Liver (tissue), 9 donors: ENCODE results near the gene NTM. TPM values are rescaled to one million over a fixed set of nuclear protein-coding genes. Genes with fewer than 3 reads are reported as not detected.

Experiments
- DNase-seq: peaks from one replicate; pipeline ENCODE4 v3.0.0-alpha.2; 2017; ENCODE audit warnings: low spot score
- H3K27ac ChIP-seq, 2 donors: one replicate each; pipeline ENCODE4 v1.7.0; 2013; ENCODE audit warnings: inconsistent platforms in 2 of 2, low read length in 2 of 2, control low read depth in 1 of 2, low read depth in 1 of 2, mild to moderate bottlenecking in 1 of 2
- H3K27me3 ChIP-seq, 4 donors: one replicate each; pipeline versions ENCODE4 v1.6.1 to v1.7.0; 2013; ENCODE audit warnings: low read length in 3 of 4, inconsistent platforms in 1 of 4, mild to moderate bottlenecking in 1 of 4, moderate library complexity in 1 of 4; ENCODE audit not compliant: control insufficient read depth in 4 of 4, insufficient read depth in 4 of 4
- H3K36me3 ChIP-seq, 4 donors: one replicate each; pipeline versions ENCODE4 v1.6.1 to v1.7.0; 2013; ENCODE audit warnings: low read length in 3 of 4, mild to moderate bottlenecking in 3 of 4, low read depth in 1 of 4, moderate library complexity in 1 of 4; ENCODE audit not compliant: control insufficient read depth in 4 of 4, insufficient read depth in 3 of 4
- H3K4me1 ChIP-seq, 4 donors: one replicate each; pipeline versions ENCODE4 v1.6.1 to v1.7.0; 2013; ENCODE audit warnings: low read length in 3 of 4, mild to moderate bottlenecking in 3 of 4, moderate library complexity in 1 of 4; ENCODE audit not compliant: control insufficient read depth in 4 of 4, insufficient read depth in 4 of 4
- H3K4me3 ChIP-seq, 3 donors: one replicate each; pipeline versions ENCODE4 v1.6.1 to v1.7.0; 2013; ENCODE audit warnings: low read length in 3 of 3, control low read depth in 1 of 3, low read depth in 1 of 3, mild to moderate bottlenecking in 1 of 3
- H3K9ac ChIP-seq, 2 donors: one replicate each; pipeline ENCODE4 v1.7.0; 2013; ENCODE audit warnings: low read length in 2 of 2, mild to moderate bottlenecking in 2 of 2, moderate library complexity in 2 of 2, control low read depth in 1 of 2, low read depth in 1 of 2
- H3K9me3 ChIP-seq, 4 donors: one replicate each; pipeline versions ENCODE4 v1.6.1 to v1.7.0; 2013; ENCODE audit warnings: low read length in 3 of 4; ENCODE audit not compliant: control insufficient read depth in 4 of 4
- EGR1 ChIP-seq, 2 donors: IDR thresholded peaks; 2 replicates each; pipeline ENCODE4 v1.6.1; 2016 to 2018; ENCODE audit warnings: antibody characterized with exemption in 2 of 2, low read depth in 2 of 2
- FOXA1 ChIP-seq: IDR thresholded peaks from 2 replicates; pipeline ENCODE4 v1.6.1; 2016; ENCODE audit warnings: antibody characterized with exemption
- FOXA2 ChIP-seq: IDR thresholded peaks from 2 replicates; pipeline ENCODE4 v1.6.1; 2016; ENCODE audit warnings: antibody characterized with exemption
- GABPA ChIP-seq, 2 donors: IDR thresholded peaks in 1 of 2; conservative IDR thresholded peaks in 1 of 2; 2 replicates each; pipeline ENCODE4 v1.6.1; 2016; ENCODE audit warnings: antibody characterized with exemption in 2 of 2, mild to moderate bottlenecking in 1 of 2, moderate library complexity in 1 of 2
- HNF4A ChIP-seq, 2 donors: conservative IDR thresholded peaks; 2 replicates each; pipeline ENCODE4 v1.6.1; 2016; ENCODE audit warnings: antibody characterized with exemption in 2 of 2, mild to moderate bottlenecking in 2 of 2
- HNF4G ChIP-seq: IDR thresholded peaks from 2 replicates; pipeline ENCODE4 v1.6.1; 2016; ENCODE audit warnings: antibody characterized with exemption
- JUND ChIP-seq, 2 donors: IDR thresholded peaks; 2 replicates each; pipeline ENCODE4 v1.6.1; 2016; ENCODE audit warnings: antibody characterized with exemption in 2 of 2
- NR2F2 ChIP-seq: IDR thresholded peaks from 2 replicates; pipeline ENCODE4 v1.6.1; 2016; ENCODE audit warnings: antibody characterized with exemption
- RAD21 ChIP-seq, 2 donors: IDR thresholded peaks; 2 replicates each; pipeline ENCODE4 v1.6.1; 2016; ENCODE audit warnings: antibody characterized with exemption in 2 of 2, mild to moderate bottlenecking in 2 of 2
- RXRA ChIP-seq, 2 donors: IDR thresholded peaks; 2 replicates each; pipeline ENCODE4 v1.6.1; 2017 to 2018; ENCODE audit warnings: antibody characterized with exemption in 2 of 2, mild to moderate bottlenecking in 1 of 2
- SP1 ChIP-seq: IDR thresholded peaks from 2 replicates; pipeline ENCODE4 v1.6.1; 2018; ENCODE audit warnings: antibody characterized with exemption, mild to moderate bottlenecking
- TAF1 ChIP-seq: conservative IDR thresholded peaks from 2 replicates; pipeline ENCODE4 v1.6.1; 2016; ENCODE audit warnings: antibody characterized with exemption, mild to moderate bottlenecking
- YY1 ChIP-seq: IDR thresholded peaks from 2 replicates; pipeline ENCODE4 v1.6.1; 2016; ENCODE audit warnings: antibody characterized with exemption, mild to moderate bottlenecking
- WGBS: extraction: QIAGEN DNeasy Blood & Tissue Kit; methylation state at CpG from one replicate; pipeline ENCODE4 v1.1.7; 2013; 5-methylcytosine and 5-hydroxymethylcytosine counted together
- polyA plus RNA-seq, 2 donors: library from polyadenylated mRNA; stranded (reverse) in 1 of 2; unstranded in 1 of 2; fragments of 200-250 nt in 1 of 2; fragments of >200 nt in 1 of 2; fragmentation: Nextera tagmentation in 1 of 2; extraction: Ambion mirVana in 1 of 2; gene quantifications; one replicate each; pipeline versions ENCODE4 v1.2.1 to v1.2.3, GENCODE V29; 2013 to 2015
- total RNA-seq, 2 donors: library from RNA; depleted of rRNA; stranded (reverse); fragments of >200 nt; gene quantifications; one replicate each; pipeline ENCODE4 v1.2.3, GENCODE V29; 2014
- TF ChIP-seq, protein P1 (sequence below): fragments of 150-350 bp; IDR thresholded peaks from 2 replicates; pipeline ENCODE4 v1.5.1; 2017; ENCODE audit warnings: improper control_type of control experiment, low read depth, low read length; ENCODE audit not compliant: missing input control
- TF ChIP-seq, protein P2 (sequence below): IDR thresholded peaks from 2 replicates; pipeline ENCODE4 v1.6.1; 2016; ENCODE audit warnings: antibody characterized with exemption, mild to moderate bottlenecking
- TF ChIP-seq, protein P3 (sequence below): IDR thresholded peaks from 2 replicates; pipeline ENCODE4 v1.6.1; 2016; ENCODE audit warnings: antibody characterized with exemption
- TF ChIP-seq, protein P4 (sequence below): IDR thresholded peaks from 2 replicates; pipeline ENCODE4 v1.6.1; 2016; ENCODE audit warnings: antibody characterized with exemption
- TF ChIP-seq, protein P5 (sequence below): IDR thresholded peaks from 2 replicates; pipeline ENCODE4 v1.6.1; 2016; ENCODE audit warnings: antibody characterized with exemption
- donor health status: healthy.
- donor health status: healthy.
- donor health status: healthy.
- donor health status: healthy.
- donor health status: healthy.

Gene NTM
- total and polyA plus RNA-seq, 4 donors = 0.08 to 1.1 (median 0.08) TPM; not detected in 1

DNA sequence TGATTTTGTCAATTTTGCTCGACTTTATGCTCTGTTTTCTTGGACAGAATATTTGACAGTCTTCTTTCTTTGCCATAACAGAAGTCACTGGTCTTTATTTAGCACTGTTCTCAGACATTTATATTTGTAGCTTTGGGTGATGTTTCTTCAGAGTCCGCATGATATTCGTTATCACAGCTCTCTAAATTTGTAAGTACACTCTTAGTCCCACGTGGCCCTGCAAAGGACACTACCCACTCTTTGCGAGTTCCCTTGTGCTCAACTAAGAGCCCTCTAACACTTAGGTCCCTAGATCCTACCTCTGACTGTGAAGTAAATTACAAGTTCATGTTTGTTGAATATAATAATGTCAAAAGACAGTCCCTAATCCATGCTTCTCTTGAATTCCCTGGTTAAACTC, 651.9 kb downstream of the NTM start (continued):
- no peak for TF ChIP-seq HNF4A (conservative IDR thresholded peaks at IDR 0.05)
- no peak for TF ChIP-seq HNF4G
- no peak for TF ChIP-seq TAF1

DNA sequence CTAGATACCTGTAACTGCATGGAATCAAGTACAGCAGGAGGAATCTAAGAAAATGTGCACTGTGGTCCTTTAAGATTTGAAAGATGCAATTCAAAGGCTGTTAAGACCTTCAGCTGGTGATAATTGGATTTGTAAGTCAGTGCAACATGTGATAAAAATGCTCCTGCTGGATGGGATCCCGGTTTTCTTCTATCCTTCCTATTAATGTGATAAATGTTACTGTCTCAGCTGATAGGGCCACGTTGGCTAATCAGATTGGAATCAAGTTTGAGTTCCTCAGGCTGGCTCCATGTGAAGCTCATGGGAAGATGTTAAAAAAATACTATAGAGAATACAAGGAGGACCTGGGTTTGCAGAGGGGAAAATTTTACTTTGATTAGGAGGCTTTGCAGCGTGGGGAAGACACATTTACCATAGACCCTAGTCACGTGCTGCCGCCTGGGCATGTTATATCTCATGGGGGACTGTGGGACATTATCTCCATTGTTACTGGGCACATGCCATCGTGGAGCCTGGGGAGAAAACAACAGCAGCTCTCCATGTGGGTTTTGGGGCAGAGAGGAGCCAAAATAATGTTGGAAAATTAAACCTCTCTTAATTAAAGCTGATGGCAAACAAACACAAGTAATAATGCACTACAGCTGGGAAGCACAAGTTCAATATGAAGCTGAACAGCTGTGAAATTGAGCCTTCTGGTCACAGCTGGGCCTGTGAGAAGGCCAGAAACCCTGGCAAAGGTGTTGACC, 652.5 kb downstream of the NTM start:
- WGBS = 57% methylated on average over 6 of the region's 6 CpGs
- Histone ChIP-seq H3K9me3 (no peaks in the 10 kb centered on the region), H3K4me1 (no peaks in the 10 kb centered on the region), H3K9ac (no peak overlapping the region), H3K4me3 (no peak overlapping the region), H3K36me3 (no peaks in the 10 kb centered on the region), H3K27ac (no peak overlapping the region), H3K27me3 (peaks cover 0 to 3% (median 0%) of the 10 kb centered on the region in 4 donors)
- no peak for DNase-seq
- TF ChIP-seq RXRA (IDR thresholded peaks at IDR 0.05) (no peak), NR2F2 (no peak), JUND (IDR thresholded peaks at IDR 0.05) (no peak), HNF4A (conservative IDR thresholded peaks at IDR 0.05) (no peak), RAD21 (IDR thresholded peaks at IDR 0.05) (no peak), EGR1 (IDR thresholded peaks at IDR 0.05; ENCODE audit: low read depth in 2 of 2) (no peak), TAF1 (no peak), YY1 (no peak), GABPA (IDR thresholded peaks at IDR 0.05 in 1 of 2, conservative IDR thresholded peaks at IDR 0.05 in 1 of 2) (no peak), FOXA1 (no peak), SP1 (no peak), FOXA2 (no peak)
- TF ChIP-seq, protein P1, sequence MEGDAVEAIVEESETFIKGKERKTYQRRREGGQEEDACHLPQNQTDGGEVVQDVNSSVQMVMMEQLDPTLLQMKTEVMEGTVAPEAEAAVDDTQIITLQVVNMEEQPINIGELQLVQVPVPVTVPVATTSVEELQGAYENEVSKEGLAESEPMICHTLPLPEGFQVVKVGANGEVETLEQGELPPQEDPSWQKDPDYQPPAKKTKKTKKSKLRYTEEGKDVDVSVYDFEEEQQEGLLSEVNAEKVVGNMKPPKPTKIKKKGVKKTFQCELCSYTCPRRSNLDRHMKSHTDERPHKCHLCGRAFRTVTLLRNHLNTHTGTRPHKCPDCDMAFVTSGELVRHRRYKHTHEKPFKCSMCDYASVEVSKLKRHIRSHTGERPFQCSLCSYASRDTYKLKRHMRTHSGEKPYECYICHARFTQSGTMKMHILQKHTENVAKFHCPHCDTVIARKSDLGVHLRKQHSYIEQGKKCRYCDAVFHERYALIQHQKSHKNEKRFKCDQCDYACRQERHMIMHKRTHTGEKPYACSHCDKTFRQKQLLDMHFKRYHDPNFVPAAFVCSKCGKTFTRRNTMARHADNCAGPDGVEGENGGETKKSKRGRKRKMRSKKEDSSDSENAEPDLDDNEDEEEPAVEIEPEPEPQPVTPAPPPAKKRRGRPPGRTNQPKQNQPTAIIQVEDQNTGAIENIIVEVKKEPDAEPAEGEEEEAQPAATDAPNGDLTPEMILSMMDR = no peak
- TF ChIP-seq, protein P2, sequence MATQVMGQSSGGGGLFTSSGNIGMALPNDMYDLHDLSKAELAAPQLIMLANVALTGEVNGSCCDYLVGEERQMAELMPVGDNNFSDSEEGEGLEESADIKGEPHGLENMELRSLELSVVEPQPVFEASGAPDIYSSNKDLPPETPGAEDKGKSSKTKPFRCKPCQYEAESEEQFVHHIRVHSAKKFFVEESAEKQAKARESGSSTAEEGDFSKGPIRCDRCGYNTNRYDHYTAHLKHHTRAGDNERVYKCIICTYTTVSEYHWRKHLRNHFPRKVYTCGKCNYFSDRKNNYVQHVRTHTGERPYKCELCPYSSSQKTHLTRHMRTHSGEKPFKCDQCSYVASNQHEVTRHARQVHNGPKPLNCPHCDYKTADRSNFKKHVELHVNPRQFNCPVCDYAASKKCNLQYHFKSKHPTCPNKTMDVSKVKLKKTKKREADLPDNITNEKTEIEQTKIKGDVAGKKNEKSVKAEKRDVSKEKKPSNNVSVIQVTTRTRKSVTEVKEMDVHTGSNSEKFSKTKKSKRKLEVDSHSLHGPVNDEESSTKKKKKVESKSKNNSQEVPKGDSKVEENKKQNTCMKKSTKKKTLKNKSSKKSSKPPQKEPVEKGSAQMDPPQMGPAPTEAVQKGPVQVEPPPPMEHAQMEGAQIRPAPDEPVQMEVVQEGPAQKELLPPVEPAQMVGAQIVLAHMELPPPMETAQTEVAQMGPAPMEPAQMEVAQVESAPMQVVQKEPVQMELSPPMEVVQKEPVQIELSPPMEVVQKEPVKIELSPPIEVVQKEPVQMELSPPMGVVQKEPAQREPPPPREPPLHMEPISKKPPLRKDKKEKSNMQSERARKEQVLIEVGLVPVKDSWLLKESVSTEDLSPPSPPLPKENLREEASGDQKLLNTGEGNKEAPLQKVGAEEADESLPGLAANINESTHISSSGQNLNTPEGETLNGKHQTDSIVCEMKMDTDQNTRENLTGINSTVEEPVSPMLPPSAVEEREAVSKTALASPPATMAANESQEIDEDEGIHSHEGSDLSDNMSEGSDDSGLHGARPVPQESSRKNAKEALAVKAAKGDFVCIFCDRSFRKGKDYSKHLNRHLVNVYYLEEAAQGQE = no peak
- TF ChIP-seq, protein P3, sequence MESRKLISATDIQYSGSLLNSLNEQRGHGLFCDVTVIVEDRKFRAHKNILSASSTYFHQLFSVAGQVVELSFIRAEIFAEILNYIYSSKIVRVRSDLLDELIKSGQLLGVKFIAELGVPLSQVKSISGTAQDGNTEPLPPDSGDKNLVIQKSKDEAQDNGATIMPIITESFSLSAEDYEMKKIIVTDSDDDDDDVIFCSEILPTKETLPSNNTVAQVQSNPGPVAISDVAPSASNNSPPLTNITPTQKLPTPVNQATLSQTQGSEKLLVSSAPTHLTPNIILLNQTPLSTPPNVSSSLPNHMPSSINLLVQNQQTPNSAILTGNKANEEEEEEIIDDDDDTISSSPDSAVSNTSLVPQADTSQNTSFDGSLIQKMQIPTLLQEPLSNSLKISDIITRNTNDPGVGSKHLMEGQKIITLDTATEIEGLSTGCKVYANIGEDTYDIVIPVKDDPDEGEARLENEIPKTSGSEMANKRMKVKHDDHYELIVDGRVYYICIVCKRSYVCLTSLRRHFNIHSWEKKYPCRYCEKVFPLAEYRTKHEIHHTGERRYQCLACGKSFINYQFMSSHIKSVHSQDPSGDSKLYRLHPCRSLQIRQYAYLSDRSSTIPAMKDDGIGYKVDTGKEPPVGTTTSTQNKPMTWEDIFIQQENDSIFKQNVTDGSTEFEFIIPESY = no peak
- TF ChIP-seq, protein P4, sequence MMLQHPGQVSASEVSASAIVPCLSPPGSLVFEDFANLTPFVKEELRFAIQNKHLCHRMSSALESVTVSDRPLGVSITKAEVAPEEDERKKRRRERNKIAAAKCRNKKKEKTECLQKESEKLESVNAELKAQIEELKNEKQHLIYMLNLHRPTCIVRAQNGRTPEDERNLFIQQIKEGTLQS = no peak
- TF ChIP-seq, protein P5, sequence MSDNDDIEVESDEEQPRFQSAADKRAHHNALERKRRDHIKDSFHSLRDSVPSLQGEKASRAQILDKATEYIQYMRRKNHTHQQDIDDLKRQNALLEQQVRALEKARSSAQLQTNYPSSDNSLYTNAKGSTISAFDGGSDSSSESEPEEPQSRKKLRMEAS = no peak
